Astrocyte (in vitro differentiated cells and primary cell): Measurements from ENCODE around the gene HEXB. TPM values are rescaled to one million over a fixed set of nuclear protein-coding genes. Genes with fewer than 3 reads are reported as not detected.

ENCODE experiments used
- DNase-seq: peaks from one replicate; pipeline ENCODE4 v3.0.0-alpha.2; 2010; ENCODE audit warnings: low read depth
- FAIRE-seq: peaks from 2 replicates; lab custom pipeline; 2011; peaks lifted over from hg19 to GRCh38; lab: Jason Lieb, UNC
- H2AFZ ChIP-seq: 2 replicates; pipeline ENCODE4 v1.6.0; 2012; ENCODE audit warnings: low read depth, low read length, inconsistent platforms
- H3K27ac ChIP-seq: 2 replicates; pipeline ENCODE4 v1.5.1; 2011; ENCODE audit warnings: low read depth, low read length, inconsistent platforms
- H3K27me3 ChIP-seq: 2 replicates; pipeline ENCODE4 v1.6.0; 2011; ENCODE audit warnings: low read length, inconsistent platforms; ENCODE audit not compliant: insufficient read depth
- H3K36me3 ChIP-seq: 2 replicates; pipeline ENCODE4 v1.5.1; 2011; ENCODE audit warnings: low read length, inconsistent platforms; ENCODE audit not compliant: insufficient read depth
- H3K4me1 ChIP-seq: 2 replicates; pipeline ENCODE4 v1.5.1; 2011; ENCODE audit warnings: low read length, inconsistent platforms; ENCODE audit not compliant: insufficient read depth
- H3K4me2 ChIP-seq: 2 replicates; pipeline ENCODE4 v1.6.0; 2012; ENCODE audit warnings: low read length, inconsistent platforms
- H3K4me3 ChIP-seq: 2 replicates; pipeline ENCODE4 v1.5.1; 2011; ENCODE audit warnings: low read depth, mild to moderate bottlenecking, low read length, inconsistent platforms; ENCODE audit not compliant: insufficient read depth
- H3K79me2 ChIP-seq: 2 replicates; pipeline ENCODE4 v1.6.0; 2012; ENCODE audit warnings: mild to moderate bottlenecking, low read length, inconsistent platforms; ENCODE audit not compliant: insufficient read depth
- H3K9ac ChIP-seq: 2 replicates; pipeline ENCODE4 v1.6.0; 2012; ENCODE audit warnings: mild to moderate bottlenecking, low read length, inconsistent platforms
- H3K9me3 ChIP-seq: 2 replicates; pipeline ENCODE4 v1.5.1; 2012; ENCODE audit warnings: low read depth, mild to moderate bottlenecking, low read length, inconsistent platforms; ENCODE audit not compliant: insufficient read depth
- H4K20me1 ChIP-seq: 2 replicates; pipeline ENCODE4 v1.6.0; 2012; ENCODE audit warnings: low read length, inconsistent platforms; ENCODE audit not compliant: insufficient read depth
- H3K27ac Mint-ChIP-seq: one replicate; pipeline ENCODE4 v1.8.0; 2021; ENCODE audit warnings: mild to moderate bottlenecking, mixed read lengths; ENCODE audit not compliant: unreplicated experiment
- H3K27me3 Mint-ChIP-seq: one replicate; pipeline ENCODE4 v1.8.0; 2021; ENCODE audit warnings: low read depth, mixed read lengths; ENCODE audit not compliant: unreplicated experiment
- H3K36me3 Mint-ChIP-seq: one replicate; pipeline ENCODE4 v1.8.0; 2021; ENCODE audit warnings: low read depth, mixed read lengths; ENCODE audit not compliant: unreplicated experiment
- H3K4me1 Mint-ChIP-seq: one replicate; pipeline ENCODE4 v1.8.0; 2021; ENCODE audit warnings: low read depth, mixed read lengths; ENCODE audit not compliant: unreplicated experiment
- H3K4me3 Mint-ChIP-seq: one replicate; pipeline ENCODE4 v1.8.0; 2021; ENCODE audit warnings: mild to moderate bottlenecking, moderate library complexity, mixed read lengths; ENCODE audit not compliant: unreplicated experiment
- H3K9me3 Mint-ChIP-seq: one replicate; pipeline ENCODE4 v1.8.0; 2021; ENCODE audit warnings: mild to moderate bottlenecking, mixed read lengths; ENCODE audit not compliant: unreplicated experiment
- CTCF ChIP-seq: IDR thresholded peaks from 2 replicates; pipeline ENCODE4 v1.5.1; 2011; ENCODE audit warnings: low read depth, mild to moderate bottlenecking, inconsistent platforms, low read length, moderate library complexity; ENCODE audit not compliant: insufficient read depth
- EZH2 ChIP-seq: IDR thresholded peaks from 2 replicates; pipeline ENCODE4 v1.6.1; 2012; ENCODE audit warnings: mild to moderate bottlenecking, low read length, inconsistent platforms; ENCODE audit not compliant: insufficient read depth
- total RNA-seq: library from RNA; stranded (reverse); gene quantifications from 2 replicates; pipeline ENCODE4 v1.2.1, GENCODE V29; 2021

HEXB gene
- total RNA-seq, 1 donor from 2014 or later = 96.3 TPM

DNA sequence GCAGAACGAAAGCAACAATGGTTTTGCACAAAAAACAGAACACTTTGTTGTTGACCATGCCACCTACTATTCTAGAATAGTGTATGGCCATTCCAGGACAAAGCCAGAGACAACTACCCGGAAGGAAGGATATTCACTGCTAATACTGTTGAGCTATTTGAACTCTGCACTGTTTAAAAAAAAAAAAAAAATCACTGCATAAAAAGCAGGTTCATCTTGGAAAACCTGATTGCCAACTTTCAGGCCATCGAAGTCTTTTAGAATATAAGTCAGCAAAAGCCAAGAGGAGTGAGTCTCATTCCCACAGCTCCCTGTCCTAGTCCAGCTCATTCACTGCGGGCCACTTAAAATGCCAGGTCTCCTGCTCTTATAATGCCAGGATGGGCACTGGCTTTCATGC lies 48.5 kb upstream of the HEXB start:
- peaks cover 80% of the 10 kb centered on the region for H4K20me1 ChIP-seq

DNA sequence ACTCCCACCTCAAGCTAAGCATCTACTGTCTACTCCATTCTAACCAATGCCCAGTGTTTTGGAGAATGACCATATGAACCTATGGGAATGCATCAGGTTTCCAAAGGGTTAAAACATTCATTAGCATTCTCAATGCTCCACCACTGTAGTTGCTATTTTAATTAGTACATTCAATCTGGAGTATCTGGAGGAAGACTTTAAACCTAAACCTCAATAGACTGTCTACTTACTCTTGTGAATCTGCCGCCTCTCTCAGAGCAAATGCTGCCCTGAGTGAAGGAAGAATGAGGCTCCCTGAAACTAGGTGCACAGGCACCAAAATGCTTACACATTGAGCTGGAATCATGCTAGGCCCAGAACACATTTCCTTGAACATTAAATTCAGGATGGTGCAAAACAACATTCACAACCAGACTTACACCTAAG lies 46.5 kb upstream of the HEXB start:
- no peak for TF ChIP-seq EZH2
- TF ChIP-seq CTCF = no peak
- DNase-seq (no peak), FAIRE-seq (no peak)
- Histone ChIP-seq H3K4me1 (peaks cover 60% of the 10 kb centered on the region), H3K27ac (peak overlapping the region; percentile 90), H3K9me3 (no peaks in the 10 kb centered on the region), H3K4me2 (peak overlapping the region; percentile 85), H3K9ac (peak overlapping the region; percentile 91), H4K20me1 (peaks cover 63% of the 10 kb centered on the region), H2AFZ (no peak overlapping the region), H3K4me3 (peak overlapping the region; percentile 99), H3K36me3 (peaks cover 33% of the 10 kb centered on the region), H3K27me3 (no peaks in the 10 kb centered on the region), H3K79me2 (peaks cover 67% of the 10 kb centered on the region)
- H3K27ac Mint-ChIP-seq = peak overlapping the region; percentile 73
- no peaks in the 10 kb centered on the region for H3K27me3 Mint-ChIP-seq
- H3K4me3 Mint-ChIP-seq = peak overlapping the region; percentile 91
- H3K36me3 Mint-ChIP-seq = peaks cover 35% of the 10 kb centered on the region
- peaks cover 44% of the 10 kb centered on the region for H3K4me1 Mint-ChIP-seq
- H3K9me3 Mint-ChIP-seq = no peaks in the 10 kb centered on the region

More for the DNA sequence above, 48.5 kb upstream of the HEXB start:
- H3K9ac ChIP-seq = peak overlapping the region; percentile 91
- DNase-seq (no peak), FAIRE-seq (no peak)
- no peaks in the 10 kb centered on the region for H3K27me3 Mint-ChIP-seq
- H3K4me1 ChIP-seq = peaks cover 60% of the 10 kb centered on the region
- H3K4me1 Mint-ChIP-seq = peaks cover 42% of the 10 kb centered on the region
- no peaks in the 10 kb centered on the region for H3K27me3 ChIP-seq
- peaks cover 40% of the 10 kb centered on the region for H3K36me3 ChIP-seq
- no peaks in the 10 kb centered on the region for H3K9me3 Mint-ChIP-seq
- no peak overlapping the region for H2AFZ ChIP-seq
- H3K4me2 ChIP-seq = peak overlapping the region; percentile 85
- H3K4me3 ChIP-seq = peak overlapping the region; percentile 99
- H3K79me2 ChIP-seq = peaks cover 80% of the 10 kb centered on the region
- peak overlapping the region; percentile 90 for H3K27ac ChIP-seq
- peak overlapping the region; percentile 73 for H3K27ac Mint-ChIP-seq
- peak overlapping the region; percentile 91 for H3K4me3 Mint-ChIP-seq
- peaks cover 43% of the 10 kb centered on the region for H3K36me3 Mint-ChIP-seq
- TF ChIP-seq EZH2 = no peak
- TF ChIP-seq CTCF = no peak
- no peaks in the 10 kb centered on the region for H3K9me3 ChIP-seq
